Fibroblast of villous mesenchyme (primary cell): Measurements from ENCODE around the gene TNPO3. TPM values are rescaled to one million over a fixed set of nuclear protein-coding genes. Genes with fewer than 3 reads are reported as not detected.
"Not testable (repeated sequence)": the region's sequence is repeated elsewhere in the genome, so short reads cannot be mapped to it uniquely, and the experiment has no call there.

Experiments
- DNase-seq: peaks from one replicate; pipeline ENCODE4 v3.0.0-alpha.2; 2010; ENCODE audit warnings: low read depth
- H3K4me3 ChIP-seq: 2 replicates; pipeline ENCODE4 v1.5.1; 2011; ENCODE audit warnings: low read depth, mild to moderate bottlenecking, low read length
- total RNA-seq: library from RNA; depleted of rRNA; stranded (reverse); fragments of >200 nt; gene quantifications from 2 replicates; pipeline ENCODE4 v1.2.3, GENCODE V29; 2012
- TF ChIP-seq, protein P1 (sequence below): IDR thresholded peaks from 2 replicates; pipeline ENCODE4 v1.5.1; 2012; ENCODE audit warnings: low read depth, mild to moderate bottlenecking, low read length; ENCODE audit not compliant: insufficient read depth

TNPO3 gene
- total RNA-seq, 1 donor: 60.9 TPM

DNA sequence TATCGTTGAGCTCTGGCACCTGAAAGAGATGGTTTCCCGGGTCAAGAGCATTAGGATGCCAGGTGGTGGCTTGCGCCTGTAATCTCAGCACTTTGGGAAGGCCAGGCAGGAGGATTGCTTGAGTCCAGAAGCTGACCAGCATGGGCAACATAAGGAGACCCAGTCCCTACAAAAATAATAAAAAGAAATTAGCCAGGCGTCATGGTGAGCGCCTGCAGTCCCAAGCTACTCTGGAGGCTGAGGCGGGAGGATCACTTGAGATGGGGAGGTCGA is 138.3 kb downstream of the TNPO3 start:
- no peak overlapping the region for H3K4me3 ChIP-seq
- TF ChIP-seq, protein P1, sequence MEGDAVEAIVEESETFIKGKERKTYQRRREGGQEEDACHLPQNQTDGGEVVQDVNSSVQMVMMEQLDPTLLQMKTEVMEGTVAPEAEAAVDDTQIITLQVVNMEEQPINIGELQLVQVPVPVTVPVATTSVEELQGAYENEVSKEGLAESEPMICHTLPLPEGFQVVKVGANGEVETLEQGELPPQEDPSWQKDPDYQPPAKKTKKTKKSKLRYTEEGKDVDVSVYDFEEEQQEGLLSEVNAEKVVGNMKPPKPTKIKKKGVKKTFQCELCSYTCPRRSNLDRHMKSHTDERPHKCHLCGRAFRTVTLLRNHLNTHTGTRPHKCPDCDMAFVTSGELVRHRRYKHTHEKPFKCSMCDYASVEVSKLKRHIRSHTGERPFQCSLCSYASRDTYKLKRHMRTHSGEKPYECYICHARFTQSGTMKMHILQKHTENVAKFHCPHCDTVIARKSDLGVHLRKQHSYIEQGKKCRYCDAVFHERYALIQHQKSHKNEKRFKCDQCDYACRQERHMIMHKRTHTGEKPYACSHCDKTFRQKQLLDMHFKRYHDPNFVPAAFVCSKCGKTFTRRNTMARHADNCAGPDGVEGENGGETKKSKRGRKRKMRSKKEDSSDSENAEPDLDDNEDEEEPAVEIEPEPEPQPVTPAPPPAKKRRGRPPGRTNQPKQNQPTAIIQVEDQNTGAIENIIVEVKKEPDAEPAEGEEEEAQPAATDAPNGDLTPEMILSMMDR: no peak
- no peak for DNase-seq

DNA sequence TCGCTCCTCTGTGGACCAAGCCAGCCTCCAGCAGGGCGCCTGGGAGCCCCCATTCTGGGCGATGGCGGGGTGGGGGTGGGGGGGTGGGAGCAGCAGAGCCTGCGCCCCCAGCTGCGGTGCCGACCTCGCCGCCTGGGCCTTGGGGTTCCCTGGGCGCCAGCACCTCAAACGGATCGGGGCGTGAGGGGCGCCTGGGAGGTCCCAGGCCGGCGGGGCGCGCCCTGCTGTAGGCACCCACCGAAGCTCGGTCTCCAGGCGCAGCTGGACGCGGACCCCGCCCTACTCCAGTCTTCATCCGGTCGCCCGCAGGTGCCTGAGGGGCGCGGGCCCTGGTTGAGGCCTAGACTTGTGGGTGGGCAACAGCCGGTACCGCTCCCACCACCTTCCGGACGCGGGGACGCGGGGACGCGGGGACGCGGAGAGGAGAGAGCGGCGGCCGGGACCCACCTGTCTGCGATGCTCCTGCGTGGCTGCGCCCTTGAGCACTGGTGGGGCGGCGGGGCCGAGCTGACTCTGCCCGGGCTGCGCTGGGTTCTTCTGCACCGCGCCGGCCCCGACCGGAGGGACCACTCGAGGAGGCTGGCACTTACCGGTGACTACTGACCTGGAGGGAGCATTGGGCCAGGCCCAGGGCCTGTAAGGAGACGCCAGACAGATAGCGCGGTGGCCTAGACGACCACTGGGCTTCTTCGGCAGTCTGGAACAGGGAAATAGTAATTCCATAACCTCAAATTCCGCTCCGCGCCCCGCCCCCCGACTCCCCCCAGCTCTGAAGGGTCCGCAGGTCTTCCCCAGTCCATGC is 138.9 kb downstream of the TNPO3 start:
- TF ChIP-seq, protein P1: no peak
- no peak overlapping the region for H3K4me3 ChIP-seq

DNA sequence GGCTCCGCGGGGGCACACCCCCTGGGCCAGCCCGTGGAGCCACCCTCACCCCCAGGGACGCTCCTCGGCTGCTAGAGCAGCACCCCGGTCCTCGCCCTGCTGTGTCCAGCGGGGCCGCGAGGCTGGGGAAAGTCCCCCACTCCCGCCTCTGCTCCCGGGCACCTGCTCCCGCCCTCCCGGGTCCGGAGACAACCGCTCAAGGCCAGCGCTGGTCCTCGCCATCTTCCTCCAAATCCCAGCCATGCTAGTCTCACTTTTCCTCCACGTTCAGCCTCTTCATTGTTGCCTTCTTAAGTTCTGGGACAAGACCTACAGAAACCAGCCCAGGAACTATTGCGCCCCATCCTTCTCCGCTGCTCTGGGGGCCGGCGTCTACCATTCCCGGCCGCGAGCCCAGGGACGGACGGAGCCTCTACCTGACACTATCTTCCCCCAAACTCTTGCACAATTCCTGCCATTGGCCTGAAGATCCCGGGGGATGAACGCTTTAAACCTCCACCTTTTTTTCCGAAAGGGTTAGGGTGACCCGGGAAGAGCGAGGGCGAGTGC is 139.6 kb downstream of the TNPO3 start:
- TF ChIP-seq, protein P1: no peak
- no peak overlapping the region for H3K4me3 ChIP-seq
- no peak for DNase-seq

More for the DNA sequence above, 138.9 kb downstream of the TNPO3 start:
- no peak for DNase-seq

DNA sequence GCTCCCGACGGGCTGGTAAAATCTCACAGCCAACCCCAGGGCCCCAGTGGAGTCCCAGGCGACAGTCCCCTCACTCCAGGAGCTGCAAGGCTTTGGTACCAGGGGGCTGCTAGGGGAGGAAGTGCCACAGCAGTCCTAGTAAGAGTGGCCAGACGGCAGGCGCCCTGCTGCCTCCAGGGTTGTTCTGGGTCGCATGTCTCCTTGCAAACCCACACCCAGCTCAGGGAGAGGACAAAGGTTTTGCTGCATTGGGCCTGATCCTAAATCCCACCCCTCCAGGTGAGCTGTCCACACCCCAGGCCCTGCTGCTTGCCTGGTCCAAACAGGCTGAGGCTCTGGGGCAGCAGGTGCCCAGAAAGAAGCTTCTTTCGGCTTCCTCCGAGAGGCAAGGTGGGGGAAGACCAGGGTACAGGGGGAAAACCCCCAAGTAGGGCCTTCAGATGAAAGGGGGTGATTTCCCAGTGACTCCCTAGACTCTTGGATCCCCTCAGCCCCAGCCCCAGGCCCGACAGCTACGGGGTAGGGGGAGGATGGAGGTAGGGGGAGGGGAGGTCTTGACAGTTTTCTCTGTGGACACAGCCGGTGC is 140.3 kb downstream of the TNPO3 start:
- TF ChIP-seq, protein P1: no peak
- H3K4me3 ChIP-seq: no peak overlapping the region
- DNase-seq: no peak

DNA sequence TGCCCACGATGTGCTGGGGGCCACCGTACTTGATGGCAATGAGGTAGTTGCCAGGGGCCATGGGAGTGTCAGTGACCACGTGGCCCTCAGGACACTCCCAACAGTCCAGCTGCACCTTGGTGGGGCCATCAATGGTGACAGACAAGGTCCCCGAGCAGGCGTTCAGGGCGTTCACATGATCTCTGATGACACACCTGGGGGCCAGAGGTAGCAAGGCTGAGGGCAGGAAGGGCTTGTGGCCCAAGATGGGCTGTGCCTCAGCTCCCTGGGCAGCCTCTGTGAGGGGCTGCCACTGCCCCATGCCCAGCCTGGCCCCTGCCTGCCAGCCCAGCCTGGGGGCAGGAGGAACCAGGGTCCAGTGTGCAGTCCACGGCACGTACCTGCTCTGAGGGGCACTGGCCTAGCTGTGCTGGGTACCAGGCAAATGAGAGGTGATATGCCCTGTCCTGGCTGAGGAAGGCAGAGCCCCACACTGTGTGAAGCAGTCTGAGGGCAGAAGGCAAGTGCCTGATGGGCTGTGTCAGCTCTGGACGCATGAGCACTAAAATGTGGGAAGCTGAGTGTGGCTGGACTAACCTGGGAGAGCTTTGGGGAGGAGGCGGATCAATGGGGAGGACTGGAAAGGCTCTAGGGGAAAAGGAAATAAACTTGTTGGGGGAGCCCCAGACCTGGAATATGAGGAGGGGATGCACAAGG is 140.9 kb downstream of the TNPO3 start:
- H3K4me3 ChIP-seq: no peak overlapping the region
- TF ChIP-seq, protein P1: no peak
- no peak for DNase-seq

DNA sequence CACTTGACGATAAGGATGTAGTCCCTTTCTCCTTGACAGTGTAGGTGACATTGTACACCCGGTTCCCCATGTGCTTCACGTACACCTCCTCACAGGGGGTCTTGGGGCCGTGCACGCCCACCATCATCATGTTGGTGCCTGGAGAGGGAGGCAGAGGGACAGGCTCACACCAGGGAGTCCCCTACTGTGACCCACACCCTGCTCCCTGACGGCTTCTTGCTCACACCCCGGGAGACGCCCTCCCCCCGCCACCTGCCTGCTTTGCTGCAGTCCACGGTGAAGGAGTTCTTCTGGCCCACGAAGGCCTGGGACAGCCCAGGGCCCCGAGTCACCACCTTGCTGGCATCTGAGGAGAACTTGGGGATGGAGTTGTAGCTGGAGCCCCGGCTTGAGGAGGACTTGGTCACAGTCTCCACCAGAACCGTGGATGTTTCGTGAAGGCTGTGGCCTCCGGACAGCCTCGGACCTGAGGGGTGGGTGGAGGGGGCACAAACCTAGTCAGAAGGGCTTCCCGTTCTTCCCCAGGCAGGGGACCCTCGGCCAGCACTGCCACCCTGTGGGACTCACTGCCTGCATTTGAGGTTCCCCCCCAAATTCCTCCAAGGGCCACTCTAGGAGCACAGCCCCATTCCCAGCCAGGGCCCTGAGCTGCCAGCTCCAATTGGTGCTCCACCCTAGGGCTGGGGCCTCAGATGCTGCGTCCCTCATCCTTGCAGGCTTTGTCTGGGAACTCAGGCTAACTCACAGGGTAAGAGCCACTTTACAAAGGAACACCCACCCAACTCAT is 142.0 kb downstream of the TNPO3 start:
- not testable (repeated sequence) for DNase-seq, H3K4me3 ChIP-seq
